Body of pancreas (tissue), 4 donors: Measurements from ENCODE around the gene PLEKHA8.

Experiments used
- POLR2A ChIP-seq, 3 donors: fragments of 450-650 bp; IDR thresholded peaks; one replicate each; pipeline ENCODE4 v1.6.1; 2016; ENCODE audit warnings: antibody characterized with exemption in 3 of 3, mild to moderate bottlenecking in 2 of 3
- TF ChIP-seq, protein P1 (sequence below), 7 experiments: fragments of 450-650 bp in 4 of 7; fragments of 200-600 bp in 3 of 7; sonication (generic) in 3 of 7; IDR thresholded peaks; one replicate each; pipeline ENCODE4 v1.5.1; 2016 to 2019; ENCODE audit warnings: antibody characterized with exemption in 7 of 7

DNA sequence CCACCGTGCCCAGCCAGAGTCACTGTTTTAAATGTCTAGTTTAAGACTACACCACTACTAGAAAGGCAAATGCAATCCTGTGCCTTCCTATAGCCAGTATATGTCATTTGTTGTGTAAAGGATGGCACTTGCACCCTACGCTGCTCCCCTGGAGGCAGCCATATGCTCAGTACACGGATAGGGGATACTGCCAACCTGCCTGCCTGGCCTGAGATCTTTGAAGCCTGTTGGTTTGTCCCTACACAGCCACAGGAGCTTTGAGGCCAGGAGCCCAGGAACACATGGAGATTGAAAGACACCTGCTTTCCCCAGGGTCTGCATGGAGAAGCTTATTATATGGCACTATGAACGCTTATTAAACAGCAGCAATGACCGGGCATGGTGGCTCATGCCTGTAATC, 36.3 kb upstream of the PLEKHA8 start:
- TF ChIP-seq, protein P1, sequence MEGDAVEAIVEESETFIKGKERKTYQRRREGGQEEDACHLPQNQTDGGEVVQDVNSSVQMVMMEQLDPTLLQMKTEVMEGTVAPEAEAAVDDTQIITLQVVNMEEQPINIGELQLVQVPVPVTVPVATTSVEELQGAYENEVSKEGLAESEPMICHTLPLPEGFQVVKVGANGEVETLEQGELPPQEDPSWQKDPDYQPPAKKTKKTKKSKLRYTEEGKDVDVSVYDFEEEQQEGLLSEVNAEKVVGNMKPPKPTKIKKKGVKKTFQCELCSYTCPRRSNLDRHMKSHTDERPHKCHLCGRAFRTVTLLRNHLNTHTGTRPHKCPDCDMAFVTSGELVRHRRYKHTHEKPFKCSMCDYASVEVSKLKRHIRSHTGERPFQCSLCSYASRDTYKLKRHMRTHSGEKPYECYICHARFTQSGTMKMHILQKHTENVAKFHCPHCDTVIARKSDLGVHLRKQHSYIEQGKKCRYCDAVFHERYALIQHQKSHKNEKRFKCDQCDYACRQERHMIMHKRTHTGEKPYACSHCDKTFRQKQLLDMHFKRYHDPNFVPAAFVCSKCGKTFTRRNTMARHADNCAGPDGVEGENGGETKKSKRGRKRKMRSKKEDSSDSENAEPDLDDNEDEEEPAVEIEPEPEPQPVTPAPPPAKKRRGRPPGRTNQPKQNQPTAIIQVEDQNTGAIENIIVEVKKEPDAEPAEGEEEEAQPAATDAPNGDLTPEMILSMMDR (IDR thresholded peaks at IDR 0.05): no peak
- TF ChIP-seq POLR2A (IDR thresholded peaks at IDR 0.05): no peak
